Cortex of kidney (tissue), 1 donor: ENCODE measurements around the gene TBL3.

ENCODE experiments used
- DNase-seq: peaks from one replicate; lab custom pipeline; 2025; lab: John Stamatoyannopoulos, UW

The TBL3 gene

GRCh38 chr16:2016407-2016922 lies 44.6 kb downstream of the TBL3 start:
- no peak for DNase-seq

GRCh38 chr16:2019518-2019920 lies 47.7 kb downstream of the TBL3 start, which contains the start of gene NPW:
Gene NPW, plus strand, starts transcription at chr16:2019785.
- DNase-seq = no peak

GRCh38 chr16:2019921-2020831 lies 48.3 kb downstream of the TBL3 start:
- DNase-seq = no peak

DNA sequence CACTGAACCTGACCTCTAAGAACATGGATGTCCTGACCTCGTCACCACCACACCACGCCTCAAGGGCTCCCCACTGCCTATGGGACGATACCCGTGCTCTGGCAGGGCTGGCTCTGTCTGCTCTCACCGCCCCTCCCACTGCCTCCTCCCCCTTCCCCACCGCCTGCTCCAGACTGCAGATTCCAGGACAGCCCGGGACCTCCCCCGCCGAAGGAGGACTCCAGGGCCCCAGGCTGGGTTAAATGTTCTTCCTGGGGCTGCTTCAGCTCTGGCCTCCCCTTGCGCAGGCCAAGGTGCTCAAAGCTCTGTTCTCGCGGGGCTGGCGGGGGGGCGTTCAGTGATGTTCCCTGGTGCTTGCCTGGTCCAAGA lies 50.9 kb downstream of the TBL3 start:
- no peak for DNase-seq

DNA sequence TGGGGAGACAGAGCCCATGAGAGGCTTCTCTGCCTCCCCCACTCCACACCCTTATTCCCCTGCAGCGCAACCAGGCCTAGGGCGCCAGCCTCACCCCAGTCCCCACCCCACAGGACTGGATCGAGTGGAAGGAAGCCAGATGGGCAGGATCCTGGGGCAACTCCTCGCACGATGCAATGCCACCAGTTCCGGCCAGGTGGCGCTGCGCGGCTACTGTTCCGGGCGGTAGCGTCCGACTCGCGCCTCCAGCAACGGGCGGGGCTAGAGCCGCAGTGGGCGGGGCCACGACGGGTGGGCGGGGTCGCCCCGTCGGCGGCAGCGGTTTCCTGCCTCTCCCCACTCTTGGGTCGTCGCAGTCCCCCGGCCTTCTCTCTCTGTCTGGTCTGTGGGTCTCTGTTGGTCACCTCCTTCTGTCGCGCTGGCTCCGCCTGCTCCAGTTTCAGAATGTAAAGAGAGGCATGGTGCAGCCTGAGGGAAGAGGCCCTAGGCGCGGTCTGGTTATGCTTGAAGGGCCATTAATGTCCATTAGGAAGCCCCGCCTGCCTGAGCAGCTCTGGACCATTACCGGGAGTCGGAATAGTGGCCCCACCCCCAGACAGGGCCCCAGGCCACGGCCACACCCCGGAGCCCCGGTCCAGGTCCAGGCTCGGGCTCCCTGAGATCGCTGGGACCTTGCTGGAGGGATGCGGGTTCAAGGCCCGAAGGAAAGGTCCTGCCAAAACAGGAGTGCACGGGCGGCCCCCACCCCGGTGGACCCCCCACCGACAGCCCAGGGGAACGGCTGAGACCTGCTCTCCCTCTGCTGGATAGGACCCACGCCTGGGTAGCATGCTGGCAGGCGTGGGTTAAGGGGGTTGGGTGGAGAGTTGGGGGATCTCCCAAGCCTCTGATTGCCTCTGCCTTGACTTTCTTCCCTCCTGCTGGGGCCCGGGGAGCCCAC lies 51.5 kb downstream of the TBL3 start:
- no peak for DNase-seq

DNA sequence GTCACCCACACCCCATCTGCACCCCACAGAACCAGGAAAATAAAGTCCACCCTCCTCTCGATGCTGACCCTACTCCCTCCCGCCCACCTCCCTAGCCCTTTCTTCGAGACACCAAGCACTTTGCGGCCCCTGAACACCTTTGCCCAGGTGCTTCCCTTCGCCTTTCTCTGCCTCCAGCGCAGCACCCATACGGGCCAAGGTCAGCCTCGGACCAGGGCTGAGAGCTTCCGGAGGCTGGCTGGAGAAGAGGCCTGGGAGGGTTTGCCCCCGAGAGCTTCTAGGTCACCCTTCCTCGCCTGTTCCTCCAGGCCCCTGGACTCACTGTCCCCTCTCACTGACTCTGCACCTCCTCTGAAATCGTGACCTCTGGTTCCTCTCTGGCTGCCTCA lies 52.2 kb downstream of the TBL3 start:
- DNase-seq = no peak

DNA sequence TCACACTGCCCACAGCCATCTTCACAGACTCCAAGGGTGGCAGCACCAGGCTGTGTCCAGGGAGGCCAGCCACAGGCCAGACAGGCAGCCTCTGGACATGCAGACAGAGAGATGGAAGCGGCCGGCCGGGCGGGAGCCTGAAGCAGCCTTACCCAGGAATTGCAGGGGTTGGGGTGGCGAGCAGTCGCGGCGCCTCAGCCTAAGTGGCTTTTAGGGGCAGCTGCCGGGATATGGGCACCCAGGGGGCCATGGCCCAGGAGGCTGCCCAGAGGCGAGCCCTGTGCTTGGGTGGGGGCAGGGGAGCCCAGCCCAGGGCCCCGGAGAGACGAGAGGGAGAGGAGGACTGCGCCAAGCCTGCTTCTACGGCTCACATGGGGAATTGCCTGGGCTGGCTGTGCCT lies 53.4 kb downstream of the TBL3 start:
- DNase-seq = no peak

DNA sequence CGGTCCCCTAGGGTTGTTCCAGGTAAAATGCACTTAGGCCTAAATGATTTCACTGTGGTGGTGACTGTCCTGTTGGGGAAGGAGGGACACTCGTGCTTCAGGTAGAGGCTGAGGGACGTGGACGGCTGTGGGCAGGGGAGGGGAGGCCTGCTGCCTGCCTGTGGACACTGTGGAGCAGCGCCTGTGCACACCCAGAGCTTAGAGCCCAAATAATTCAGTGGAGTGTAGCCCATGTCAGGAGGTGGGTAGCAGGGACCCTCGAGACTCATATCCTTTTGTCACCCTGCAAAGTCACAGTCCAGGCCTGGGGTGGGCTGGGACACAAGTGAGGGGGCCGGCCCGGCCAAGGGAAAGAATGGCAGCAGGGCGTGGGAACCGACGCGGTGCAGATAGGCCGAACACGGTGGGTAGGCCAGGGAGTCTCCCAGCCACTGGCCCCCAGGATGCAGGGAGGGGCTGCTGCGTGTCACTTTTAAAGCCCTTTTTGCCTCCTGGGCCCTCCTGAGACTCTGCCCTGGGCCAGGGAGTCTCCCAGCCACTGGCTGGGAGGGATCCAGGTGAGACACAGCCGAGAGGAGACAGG lies 54.1 kb downstream of the TBL3 start:
- no peak for DNase-seq

DNA sequence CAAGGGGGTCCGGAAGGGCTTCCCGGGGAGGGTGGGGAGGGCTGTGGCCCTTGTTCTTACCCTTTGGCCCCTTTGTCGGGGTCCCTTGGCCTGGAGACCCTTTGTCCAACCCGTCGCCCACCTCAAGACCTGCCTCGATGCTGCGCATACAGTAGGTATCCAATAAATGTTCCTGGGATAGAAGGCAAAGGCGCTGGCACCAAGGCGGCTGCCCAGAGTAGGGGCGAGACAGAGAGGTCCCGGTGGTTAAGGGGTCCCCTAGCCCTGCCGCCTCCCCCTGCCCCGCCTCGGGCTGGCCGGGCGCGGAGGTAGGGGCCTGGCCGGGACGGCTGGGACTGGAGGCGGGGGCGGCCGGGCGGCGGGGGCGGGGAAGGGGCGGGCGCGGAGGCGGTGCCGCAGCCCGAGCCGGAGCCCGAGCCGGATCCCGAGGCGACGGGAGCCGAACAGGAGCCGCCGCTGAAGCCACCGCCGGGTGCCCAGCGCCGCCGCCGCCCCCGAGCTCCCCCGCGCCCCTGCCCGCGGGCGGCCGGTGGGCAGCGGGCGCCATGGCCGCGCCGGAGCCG lies 54.7 kb downstream of the TBL3 start, which contains the start of gene NHERF2:
TSS of gene NHERF2 (plus strand) at position 442 of the 563 bp plus-strand sequence. CDS start at position 546, 104 bp downstream.
- no peak for DNase-seq

- no peak for DNase-seq
Observed at GRCh38 chr16:2027024-2028010, 55.5 kb downstream of the TBL3 start.

DNA sequence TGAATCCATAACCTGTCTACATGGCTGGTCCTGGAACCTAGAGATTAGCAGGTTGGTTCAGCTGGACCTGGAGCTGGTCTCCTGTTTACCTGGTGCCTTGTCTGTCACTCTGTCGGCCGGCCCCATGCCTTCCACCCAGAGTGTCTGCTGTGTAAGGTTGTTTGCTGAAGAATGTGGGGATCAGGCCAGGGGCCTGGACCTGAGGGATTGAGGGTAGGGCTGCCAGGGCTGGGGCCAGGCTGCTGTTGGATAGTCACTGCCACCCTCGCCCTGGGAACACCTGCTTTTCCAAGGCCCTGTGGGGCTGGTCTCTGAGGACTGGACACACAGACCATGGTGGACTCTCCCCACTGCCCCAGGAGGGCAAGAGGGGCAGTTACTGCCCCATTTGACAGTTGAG lies 56.3 kb downstream of the TBL3 start:
- DNase-seq = no peak

- no peak for DNase-seq
Observed at GRCh38 chr16:2028620-2029220, 56.9 kb downstream of the TBL3 start.

GRCh38 chr16:2029350-2029749 lies 57.5 kb downstream of the TBL3 start:
- DNase-seq = no peak

GRCh38 chr16:2030036-2030435 lies 58.2 kb downstream of the TBL3 start:
- no peak for DNase-seq

DNA sequence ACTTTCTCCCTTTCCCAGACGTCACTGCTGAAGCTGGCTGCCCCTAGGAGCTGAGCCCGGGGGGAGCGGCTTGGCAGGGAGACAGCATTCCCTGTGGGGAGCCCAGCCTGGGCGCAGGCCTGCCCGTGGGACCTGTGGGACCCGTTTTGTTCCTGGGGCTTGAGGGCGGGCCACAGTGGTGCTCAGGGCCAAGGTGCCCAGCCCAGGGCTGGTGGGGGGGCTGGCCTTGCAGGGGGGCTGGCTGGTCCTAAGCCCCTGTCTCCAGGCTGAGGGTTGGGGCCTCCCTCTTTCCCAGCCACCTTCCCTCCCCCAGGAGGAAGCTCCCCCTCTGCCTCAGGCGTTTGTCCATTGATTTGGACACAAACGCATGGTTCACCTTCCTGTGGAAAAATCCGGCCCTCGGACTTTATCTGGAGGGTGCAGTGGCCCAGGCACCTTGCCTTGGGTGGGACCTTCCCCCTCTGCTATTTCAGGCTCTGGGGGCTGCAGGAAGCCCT lies 59.3 kb downstream of the TBL3 start:
- no peak for DNase-seq
